ENCODE measurements around the gene MAP2K7.

Gene MAP2K7

GRCh38 chr19:7861619-7862412 is 41.9 kb upstream of the MAP2K7 start:
- Histone ChIP-seq H3K4me3 (ENCODE audit: low read depth, low read length) (no peak overlapping the region), H3K4me1 (ENCODE audit: control insufficient read depth, insufficient read depth, low read length, unreplicated experiment) (no peaks in the 10 kb centered on the region), H3K36me3 (ENCODE audit: insufficient read depth, low read length) (no peaks in the 10 kb centered on the region), H3K79me2 (ENCODE audit: control insufficient read depth, insufficient read depth, low read length, unreplicated experiment) (no peaks in the 10 kb centered on the region), H3K27me3 (ENCODE audit: insufficient read depth, low read length) (no peaks in the 10 kb centered on the region), H2AFZ (ENCODE audit: low read length, unreplicated experiment) (no peak overlapping the region), H3K27ac (ENCODE audit: low read depth, low read length) (no peak overlapping the region)

DNA sequence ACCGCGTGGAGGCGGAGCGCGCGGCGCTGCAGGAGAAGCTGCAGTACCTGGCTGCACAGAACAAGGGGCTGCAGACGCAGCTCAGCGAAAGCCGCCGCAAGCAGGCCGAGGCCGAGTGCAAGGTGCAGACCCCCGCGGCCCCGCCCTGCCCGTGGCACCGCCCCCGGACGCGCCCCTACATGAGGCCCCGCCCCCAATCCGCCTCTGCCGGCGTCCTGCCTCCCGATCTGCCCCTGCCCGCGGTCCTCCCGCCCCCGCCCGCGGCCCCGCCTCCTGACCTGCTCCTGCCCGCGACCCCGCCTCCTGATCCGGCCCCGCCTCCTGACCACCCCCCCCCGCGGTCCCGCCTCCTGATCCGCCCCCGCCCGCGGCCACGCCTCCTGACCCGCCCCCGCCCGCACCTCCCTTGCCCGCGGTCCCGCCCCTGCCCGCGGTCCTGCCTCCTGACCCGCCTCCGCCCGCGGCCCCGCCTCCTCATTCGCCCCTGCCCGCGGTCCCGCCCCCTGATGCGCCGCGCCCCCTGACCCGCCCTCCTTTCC is 41.2 kb upstream of the MAP2K7 start:
- H3K4me1 ChIP-seq (ENCODE audit: control insufficient read depth, insufficient read depth, low read length, unreplicated experiment): no peaks in the 10 kb centered on the region
- no peak overlapping the region for H2AFZ ChIP-seq (ENCODE audit: low read length, unreplicated experiment)
- H3K79me2 ChIP-seq (ENCODE audit: control insufficient read depth, insufficient read depth, low read length, unreplicated experiment): no peaks in the 10 kb centered on the region
- H3K36me3 ChIP-seq (ENCODE audit: insufficient read depth, low read length): no peaks in the 10 kb centered on the region
- no peak overlapping the region for H3K27ac ChIP-seq (ENCODE audit: low read depth, low read length)
- no peaks in the 10 kb centered on the region for H3K27me3 ChIP-seq (ENCODE audit: insufficient read depth, low read length)
- H3K4me3 ChIP-seq (ENCODE audit: low read depth, low read length): no peak overlapping the region

GRCh38 chr19:7863157-7863970 is 40.3 kb upstream of the MAP2K7 start:
- no peak overlapping the region for H2AFZ ChIP-seq (ENCODE audit: low read length, unreplicated experiment)
- no peaks in the 10 kb centered on the region for H3K36me3 ChIP-seq (ENCODE audit: insufficient read depth, low read length)
- H3K27me3 ChIP-seq (ENCODE audit: insufficient read depth, low read length): no peaks in the 10 kb centered on the region
- no peak overlapping the region for H3K4me3 ChIP-seq (ENCODE audit: low read depth, low read length)
- no peak overlapping the region for H3K27ac ChIP-seq (ENCODE audit: low read depth, low read length)
- no peaks in the 10 kb centered on the region for H3K79me2 ChIP-seq (ENCODE audit: control insufficient read depth, insufficient read depth, low read length, unreplicated experiment)
- no peaks in the 10 kb centered on the region for H3K4me1 ChIP-seq (ENCODE audit: control insufficient read depth, insufficient read depth, low read length, unreplicated experiment)

- H3K27me3 ChIP-seq (ENCODE audit: insufficient read depth, low read length): no peaks in the 10 kb centered on the region
- no peak overlapping the region for H3K4me3 ChIP-seq (ENCODE audit: low read depth, low read length)
- H3K4me1 ChIP-seq (ENCODE audit: control insufficient read depth, insufficient read depth, low read length, unreplicated experiment): no peaks in the 10 kb centered on the region
Measured at GRCh38 chr19:7863971-7864689, 39.5 kb upstream of the MAP2K7 start.

GRCh38 chr19:7864690-7865074 is 39.0 kb upstream of the MAP2K7 start:
- Histone ChIP-seq H3K27ac (ENCODE audit: low read depth, low read length) (no peak overlapping the region), H3K4me1 (ENCODE audit: control insufficient read depth, insufficient read depth, low read length, unreplicated experiment) (no peaks in the 10 kb centered on the region), H3K79me2 (ENCODE audit: control insufficient read depth, insufficient read depth, low read length, unreplicated experiment) (no peaks in the 10 kb centered on the region), H2AFZ (ENCODE audit: low read length, unreplicated experiment) (no peak overlapping the region), H3K36me3 (ENCODE audit: insufficient read depth, low read length) (no peaks in the 10 kb centered on the region), H3K4me3 (ENCODE audit: low read depth, low read length) (no peak overlapping the region), H3K27me3 (ENCODE audit: insufficient read depth, low read length) (no peaks in the 10 kb centered on the region)

More at GRCh38 chr19:7863971-7864689, 39.5 kb upstream of the MAP2K7 start:
- no peaks in the 10 kb centered on the region for H3K79me2 ChIP-seq (ENCODE audit: control insufficient read depth, insufficient read depth, low read length, unreplicated experiment)
- no peak overlapping the region for H3K27ac ChIP-seq (ENCODE audit: low read depth, low read length)
- no peak overlapping the region for H2AFZ ChIP-seq (ENCODE audit: low read length, unreplicated experiment)
- no peaks in the 10 kb centered on the region for H3K36me3 ChIP-seq (ENCODE audit: insufficient read depth, low read length)

DNA sequence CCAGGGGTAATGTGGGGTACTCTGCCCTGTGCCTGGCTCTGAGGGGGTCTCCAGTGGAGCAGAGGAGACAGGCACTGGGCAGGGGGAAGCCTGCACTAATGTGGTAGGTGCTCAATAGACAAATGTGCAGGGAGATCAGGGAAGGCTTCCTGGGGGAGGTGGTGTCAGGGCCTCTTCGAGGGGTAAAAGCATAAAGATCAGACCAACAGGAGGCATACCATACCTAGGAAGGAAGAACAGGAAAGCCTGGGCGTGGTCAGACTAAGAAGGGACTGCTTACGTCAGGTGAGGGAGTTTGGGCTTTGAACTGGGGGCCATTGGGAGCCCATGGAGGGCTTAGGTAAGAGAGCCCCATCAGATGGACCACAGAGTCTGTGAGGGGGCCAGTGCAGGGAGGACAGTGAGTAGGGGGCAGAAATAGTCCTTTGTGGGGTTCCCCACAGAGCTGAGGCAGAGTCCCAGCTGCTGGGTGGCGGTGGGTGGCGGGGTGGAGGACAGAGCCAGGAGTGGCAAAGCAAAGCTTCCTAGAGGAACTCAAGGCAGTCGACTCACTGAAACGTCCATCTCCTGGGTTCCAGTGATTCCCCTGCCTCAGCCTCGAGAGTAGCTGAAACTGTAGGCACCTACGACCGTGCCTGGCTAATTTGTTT is 38.3 kb upstream of the MAP2K7 start:
- Histone ChIP-seq H3K4me1 (ENCODE audit: control insufficient read depth, insufficient read depth, low read length, unreplicated experiment) (no peaks in the 10 kb centered on the region), H3K79me2 (ENCODE audit: control insufficient read depth, insufficient read depth, low read length, unreplicated experiment) (no peaks in the 10 kb centered on the region), H2AFZ (ENCODE audit: low read length, unreplicated experiment) (no peak overlapping the region), H3K4me3 (ENCODE audit: low read depth, low read length) (no peak overlapping the region), H3K36me3 (ENCODE audit: insufficient read depth, low read length) (no peaks in the 10 kb centered on the region), H3K27me3 (ENCODE audit: insufficient read depth, low read length) (no peaks in the 10 kb centered on the region), H3K27ac (ENCODE audit: low read depth, low read length) (no peak overlapping the region)

GRCh38 chr19:7866399-7867091 is 37.1 kb upstream of the MAP2K7 start:
- Histone ChIP-seq H3K27me3 (ENCODE audit: insufficient read depth, low read length) (no peaks in the 10 kb centered on the region), H3K4me3 (ENCODE audit: low read depth, low read length) (no peak overlapping the region), H3K4me1 (ENCODE audit: control insufficient read depth, insufficient read depth, low read length, unreplicated experiment) (no peaks in the 10 kb centered on the region), H3K27ac (ENCODE audit: low read depth, low read length) (no peak overlapping the region), H2AFZ (ENCODE audit: low read length, unreplicated experiment) (no peak overlapping the region), H3K79me2 (ENCODE audit: control insufficient read depth, insufficient read depth, low read length, unreplicated experiment) (no peaks in the 10 kb centered on the region), H3K36me3 (ENCODE audit: insufficient read depth, low read length) (no peaks in the 10 kb centered on the region)

GRCh38 chr19:7867092-7867844 is 36.4 kb upstream of the MAP2K7 start:
- Histone ChIP-seq H3K36me3 (ENCODE audit: insufficient read depth, low read length) (no peaks in the 10 kb centered on the region), H3K4me3 (ENCODE audit: low read depth, low read length) (no peak overlapping the region), H3K27me3 (ENCODE audit: insufficient read depth, low read length) (no peaks in the 10 kb centered on the region), H3K4me1 (ENCODE audit: control insufficient read depth, insufficient read depth, low read length, unreplicated experiment) (no peaks in the 10 kb centered on the region), H3K79me2 (ENCODE audit: control insufficient read depth, insufficient read depth, low read length, unreplicated experiment) (no peaks in the 10 kb centered on the region), H3K27ac (ENCODE audit: low read depth, low read length) (no peak overlapping the region), H2AFZ (ENCODE audit: low read length, unreplicated experiment) (no peak overlapping the region)

GRCh38 chr19:7868326-7868670 is 35.4 kb upstream of the MAP2K7 start:
- Histone ChIP-seq H3K79me2 (ENCODE audit: control insufficient read depth, insufficient read depth, low read length, unreplicated experiment) (no peaks in the 10 kb centered on the region), H3K4me3 (ENCODE audit: low read depth, low read length) (0 out of 2 replicates have a peak overlapping the region, but pooled peaks have one; percentile 68), H2AFZ (ENCODE audit: low read length, unreplicated experiment) (no peak overlapping the region), H3K36me3 (ENCODE audit: insufficient read depth, low read length) (no peaks in the 10 kb centered on the region), H3K27me3 (ENCODE audit: insufficient read depth, low read length) (peaks cover 8% of the 10 kb centered on the region), H3K4me1 (ENCODE audit: control insufficient read depth, insufficient read depth, low read length, unreplicated experiment) (no peaks in the 10 kb centered on the region), H3K27ac (ENCODE audit: low read depth, low read length) (no peak overlapping the region)
